SU-DHL-6 (cell line): ENCODE results near the gene PTDSS2.

Source experiments
- H2AFZ ChIP-seq: fragments of 200-600 bp; sonication (generic); 2 replicates; pipeline ENCODE4 v1.6.1; 2014; ENCODE audit warnings: low read depth, mild to moderate bottlenecking, moderate library complexity, mixed read lengths, antibody characterized with exemption, low read length; ENCODE audit not compliant: severe bottlenecking
- H3F3A ChIP-seq: fragments of 200-600 bp; shearing (Covaris generic); 2 replicates; pipeline ENCODE4 v1.6.0; 2016; ENCODE audit warnings: antibody characterized with exemption, mild to moderate bottlenecking; ENCODE audit not compliant: insufficient read depth
- H3K27ac ChIP-seq: fragments of 200-600 bp; sonication (generic); 2 replicates; pipeline ENCODE4 v1.5.1; 2016; ENCODE audit warnings: low read depth, mild to moderate bottlenecking, low read length, moderate library complexity, mixed read lengths
- H3K27me3 ChIP-seq: fragments of 200-600 bp; sonication (generic), shearing (Covaris generic); 2 replicates; pipeline ENCODE4 v1.6.0; 2014; ENCODE audit warnings: mild to moderate bottlenecking, low read length
- H3K36me3 ChIP-seq: fragments of 200-600 bp; sonication (generic); 2 replicates; pipeline ENCODE4 v1.6.1; 2014; ENCODE audit warnings: mild to moderate bottlenecking, low read length, mixed read lengths
- H3K4me2 ChIP-seq: fragments of 300-600, 200-600 bp; shearing (Covaris generic), sonication (generic); 2 replicates; pipeline ENCODE4 v1.6.0; 2014; ENCODE audit warnings: low read length, low read depth, mild to moderate bottlenecking; ENCODE audit not compliant: poor library complexity, severe bottlenecking
- H3K4me3 ChIP-seq: fragments of 200-600 bp; sonication (generic); 2 replicates; pipeline ENCODE4 v1.5.1; 2014; ENCODE audit warnings: antibody characterized with exemption, low read length, mild to moderate bottlenecking, mixed read lengths; ENCODE audit not compliant: insufficient read depth, poor library complexity, severe bottlenecking
- H3K79me2 ChIP-seq: fragments of 200-600 bp; sonication (generic); 2 replicates; pipeline ENCODE4 v1.6.1; 2014; ENCODE audit warnings: mild to moderate bottlenecking, low read length, moderate library complexity; ENCODE audit not compliant: insufficient read depth
- H3K9ac ChIP-seq: fragments of 200-600 bp; sonication (generic); 2 replicates; pipeline ENCODE4 v1.7.0; 2014; ENCODE audit warnings: mild to moderate bottlenecking, low read length
- H3K9me2 ChIP-seq: fragments of 200-600 bp; sonication (generic); replicated peaks from 2 replicates; pipeline ENCODE4 v1.6.1; 2014; ENCODE audit warnings: low read length; ENCODE audit not compliant: insufficient read depth
- H3K9me3 ChIP-seq: fragments of 200-600 bp; sonication (generic); 2 replicates; pipeline ENCODE4 v1.6.1; 2014; ENCODE audit warnings: low read length, mixed read lengths; ENCODE audit not compliant: insufficient read depth
- H4K20me1 ChIP-seq: fragments of 200-600 bp; sonication (generic); 2 replicates; pipeline ENCODE4 v1.6.1; 2014; ENCODE audit warnings: low read depth, mild to moderate bottlenecking, antibody characterized with exemption, low read length, moderate library complexity, mixed read lengths
- EZH2phosphoT487 ChIP-seq: fragments of 200-600 bp; sonication (generic), shearing (Covaris generic); conservative IDR thresholded peaks from 2 replicates; pipeline ENCODE4 v1.6.1; 2018; ENCODE audit warnings: mild to moderate bottlenecking, antibody characterized with exemption, low read length, moderate library complexity, mixed read lengths
- TF ChIP-seq, protein P1 (sequence below): fragments of 200-600 bp; sonication (generic); IDR thresholded peaks from one replicate; pipeline ENCODE4 v1.5.1; 2017; ENCODE audit warnings: antibody characterized with exemption, mild to moderate bottlenecking, low read length, moderate library complexity; ENCODE audit not compliant: insufficient read depth, poor library complexity, severe bottlenecking

PTDSS2 gene

DNA sequence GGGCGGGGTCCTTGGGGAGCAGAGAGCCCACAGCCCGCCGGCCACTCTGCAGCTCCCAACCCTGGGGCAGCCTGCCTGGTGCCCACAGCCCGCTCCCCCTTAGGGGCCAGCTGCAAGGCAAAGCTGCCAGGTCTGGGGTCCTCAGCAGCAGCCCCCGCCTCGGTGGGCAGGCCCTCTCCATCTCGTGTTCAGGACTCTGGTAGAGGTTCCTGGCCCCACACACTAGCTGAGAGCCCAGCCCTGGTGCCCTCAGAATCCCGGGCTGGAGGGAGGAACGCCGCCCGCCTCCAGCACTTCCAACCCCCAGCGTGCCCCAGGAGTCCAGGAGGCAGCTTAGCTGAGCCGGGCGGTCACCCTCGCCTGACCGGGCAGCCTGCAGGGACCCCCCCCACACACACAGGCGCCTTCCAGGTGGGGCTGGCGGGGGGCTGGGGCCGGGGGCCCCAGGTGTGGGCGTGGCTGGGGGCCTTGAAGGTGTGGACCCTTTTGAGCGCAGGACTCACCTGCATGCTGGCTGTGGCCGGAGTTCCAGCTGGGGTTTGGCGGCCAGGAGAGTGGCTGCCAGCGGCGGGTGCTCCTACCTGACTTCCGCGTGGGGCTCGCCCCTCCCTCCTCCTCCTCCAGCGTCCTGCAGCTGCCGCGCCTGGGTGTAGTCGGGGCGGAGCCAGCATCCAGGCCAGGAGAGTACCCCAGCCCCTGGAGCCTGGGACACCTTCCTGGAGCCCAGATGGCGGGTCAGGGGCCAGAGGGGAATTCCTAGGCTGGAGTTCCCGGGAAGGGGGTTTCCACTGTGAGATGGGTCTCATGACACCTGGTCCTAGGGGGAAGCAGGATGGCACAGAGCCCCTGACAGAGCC is 8.4 kb upstream of the PTDSS2 start, which contains the start of gene ANO9:
ANO9 (minus strand) TSS at position 594 of the 857 bp plus-strand sequence; CDS start at position 509, 85 bp downstream.
- H4K20me1 ChIP-seq: no peaks in the 10 kb centered on the region
- no peak for TF ChIP-seq EZH2phosphoT487
- TF ChIP-seq, protein P1, sequence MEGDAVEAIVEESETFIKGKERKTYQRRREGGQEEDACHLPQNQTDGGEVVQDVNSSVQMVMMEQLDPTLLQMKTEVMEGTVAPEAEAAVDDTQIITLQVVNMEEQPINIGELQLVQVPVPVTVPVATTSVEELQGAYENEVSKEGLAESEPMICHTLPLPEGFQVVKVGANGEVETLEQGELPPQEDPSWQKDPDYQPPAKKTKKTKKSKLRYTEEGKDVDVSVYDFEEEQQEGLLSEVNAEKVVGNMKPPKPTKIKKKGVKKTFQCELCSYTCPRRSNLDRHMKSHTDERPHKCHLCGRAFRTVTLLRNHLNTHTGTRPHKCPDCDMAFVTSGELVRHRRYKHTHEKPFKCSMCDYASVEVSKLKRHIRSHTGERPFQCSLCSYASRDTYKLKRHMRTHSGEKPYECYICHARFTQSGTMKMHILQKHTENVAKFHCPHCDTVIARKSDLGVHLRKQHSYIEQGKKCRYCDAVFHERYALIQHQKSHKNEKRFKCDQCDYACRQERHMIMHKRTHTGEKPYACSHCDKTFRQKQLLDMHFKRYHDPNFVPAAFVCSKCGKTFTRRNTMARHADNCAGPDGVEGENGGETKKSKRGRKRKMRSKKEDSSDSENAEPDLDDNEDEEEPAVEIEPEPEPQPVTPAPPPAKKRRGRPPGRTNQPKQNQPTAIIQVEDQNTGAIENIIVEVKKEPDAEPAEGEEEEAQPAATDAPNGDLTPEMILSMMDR: no peak
- H3K27me3 ChIP-seq: no peaks in the 10 kb centered on the region
- H3K9me2 ChIP-seq: no peaks in the 10 kb centered on the region
- H3F3A ChIP-seq: peaks cover 8% of the 10 kb centered on the region; the same call in 1 of the 2 replicates
- peak within 1 kb of the TSS; percentile 57 for H3K4me2 ChIP-seq
- peak within 1 kb of the TSS; percentile 14 for H2AFZ ChIP-seq
- H3K4me3 ChIP-seq: peak within 1 kb of the TSS; percentile 44
- H3K9ac ChIP-seq: peak within 1 kb of the TSS; percentile 54
- no peaks in the 10 kb centered on the region for H3K9me3 ChIP-seq
- no peaks in the 10 kb centered on the region for H3K36me3 ChIP-seq
- no peaks in the 10 kb centered on the region for H3K79me2 ChIP-seq
- no peak within 1 kb of the TSS for H3K27ac ChIP-seq

GRCh38 chr11:442611-443081 is 7.4 kb upstream of the PTDSS2 start:
- H3K9me3 ChIP-seq: no peaks in the 10 kb centered on the region
- H3K9me2 ChIP-seq: no peaks in the 10 kb centered on the region
- no peaks in the 10 kb centered on the region for H3K36me3 ChIP-seq
- no peak overlapping the region for H3K9ac ChIP-seq
- no peak overlapping the region for H2AFZ ChIP-seq
- TF ChIP-seq, protein P1: no peak
- no peak for TF ChIP-seq EZH2phosphoT487
- H4K20me1 ChIP-seq: no peaks in the 10 kb centered on the region
- no peak overlapping the region for H3K4me3 ChIP-seq
- H3K27me3 ChIP-seq: no peaks in the 10 kb centered on the region
- no peak overlapping the region for H3K4me2 ChIP-seq
- H3F3A ChIP-seq: peaks cover 12% of the 10 kb centered on the region
- H3K27ac ChIP-seq: no peak overlapping the region
- no peaks in the 10 kb centered on the region for H3K79me2 ChIP-seq

DNA sequence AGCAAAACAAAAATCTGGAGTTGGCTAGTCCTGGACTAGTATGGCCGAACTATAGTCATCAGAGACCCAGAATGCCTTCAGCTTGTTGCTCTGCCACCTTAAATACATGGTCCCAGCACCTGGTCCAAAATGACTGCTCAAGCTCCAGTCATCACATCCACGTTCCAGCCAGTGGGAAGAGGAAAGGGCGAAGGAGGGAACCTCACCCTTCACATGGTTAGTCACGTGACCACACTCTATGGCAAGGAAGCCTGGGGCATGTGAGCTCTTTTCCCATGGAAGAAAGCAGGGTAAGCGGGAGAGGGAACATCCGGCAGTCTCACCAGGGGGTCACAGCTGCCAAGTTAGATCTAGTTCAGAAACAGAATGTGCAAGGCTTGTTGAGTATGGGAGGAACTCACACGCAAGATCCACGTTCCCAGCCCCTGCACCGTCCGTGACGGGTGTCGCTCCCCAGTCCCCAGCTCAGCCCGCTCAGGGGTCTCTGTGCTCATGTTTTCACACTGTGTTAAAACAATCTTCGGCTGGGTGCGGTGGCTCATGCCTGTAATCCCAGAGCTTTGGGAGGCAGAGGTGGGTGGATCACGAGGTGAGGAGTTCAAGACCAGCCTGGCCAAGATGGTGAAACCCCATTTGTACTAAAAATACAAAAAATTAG is 6.4 kb upstream of the PTDSS2 start:
- H3K9me3 ChIP-seq: no peaks in the 10 kb centered on the region
- H3K4me2 ChIP-seq: no peak overlapping the region
- no peak overlapping the region for H3K27ac ChIP-seq
- no peaks in the 10 kb centered on the region for H3K27me3 ChIP-seq
- H3K4me3 ChIP-seq: no peak overlapping the region
- H3K36me3 ChIP-seq: no peaks in the 10 kb centered on the region
- H3K79me2 ChIP-seq: no peaks in the 10 kb centered on the region
- TF ChIP-seq, protein P1: no peak
- no peak for TF ChIP-seq EZH2phosphoT487
- H2AFZ ChIP-seq: no peak overlapping the region
- no peak overlapping the region for H3K9ac ChIP-seq
- no peaks in the 10 kb centered on the region for H3K9me2 ChIP-seq
- no peaks in the 10 kb centered on the region for H4K20me1 ChIP-seq
- H3F3A ChIP-seq: peaks cover 16% of the 10 kb centered on the region
